Adrenal gland (tissue), 12 donors: Measurements from ENCODE around the gene RETREG3. TPM values are rescaled to one million over a fixed set of nuclear protein-coding genes. Genes with fewer than 3 reads are reported as not detected.

Source experiments
- DNase-seq, 7 donors: peaks; one replicate each; pipeline ENCODE4 v3.0.0-alpha.2; 2019 to 2020
- H3K27ac ChIP-seq, 5 donors: fragments of 200-600 bp; sonication (generic) in 4 of 5; 1 replicate in 3 of 5; 2 replicates in 2 of 5; pipeline versions ENCODE4 v1.5.1 to v1.8.0; 2016 to 2020; ENCODE audit warnings: mild to moderate bottlenecking in 1 of 5
- H3K27me3 ChIP-seq: fragments of 200-600 bp; 2 replicates; pipeline ENCODE4 v1.8.0; 2021
- H3K36me3 ChIP-seq, 2 donors: fragments of 200-600 bp; replicated peaks in 1 of 2; 1 replicate in 1 of 2; 2 replicates in 1 of 2; pipeline versions ENCODE4 v1.5.1 to v1.8.0; 2018 to 2022
- H3K4me1 ChIP-seq, 2 donors: fragments of 200-600 bp; replicated peaks in 1 of 2; 1 replicate in 1 of 2; 2 replicates in 1 of 2; pipeline versions ENCODE4 v1.5.1 to v1.8.0; 2018 to 2021
- H3K4me3 ChIP-seq, 4 donors: fragments of 200-600 bp; sonication (generic) in 3 of 4; one replicate each; pipeline ENCODE4 v1.5.1; 2016 to 2018
- H3K9me3 ChIP-seq, 3 donors: fragments of 200-600 bp; sonication (generic) in 1 of 3; replicated peaks in 1 of 3; 1 replicate in 2 of 3; 2 replicates in 1 of 3; pipeline versions ENCODE4 v1.5.1 to v1.8.0; 2016 to 2021
- POLR2A ChIP-seq, 2 donors: fragments of 450-650 bp; IDR thresholded peaks; one replicate each; pipeline ENCODE4 v1.6.1; 2017; ENCODE audit warnings: antibody characterized with exemption in 2 of 2, mild to moderate bottlenecking in 2 of 2, moderate library complexity in 1 of 2
- WGBS, 4 donors: extraction: QIAGEN DNeasy Blood & Tissue Kit in 2 of 4; methylation state at CpG; one replicate each; pipeline versions ENCODE4 v1.1.5 to v1.1.7; 2013 to 2017; 5-methylcytosine and 5-hydroxymethylcytosine counted together
- intact Hi-C, 2 donors: fragments of 100-400 bp; cut with DNase I; formaldehyde crosslinking; loops; one replicate each; pipeline versions ENCODE4 v1.14.1 to v1.15.0; 2022 to 2023
- polyA plus RNA-seq, 3 donors: library from polyadenylated mRNA; stranded (reverse); fragments of 200-250 nt in 2 of 3; fragments of 350-450 nt in 1 of 3; fragmentation: Illumina TruSeq in 1 of 3; extraction: RNeasy Lipid Tissue Mini Kit (QIAGEN cat#74804) in 1 of 3; gene quantifications; one replicate each; pipeline ENCODE4 v1.2.3, GENCODE V29; 2013 to 2014
- total RNA-seq, 9 donors: library from RNA; depleted of rRNA in 4 of 9; stranded (reverse); fragments of >200 nt in 4 of 9; fragments of 120-200 nt in 1 of 9; fragmentation: NEBNext Ultra II Directional in 1 of 9; extraction: Animal tissue kit (Norgen Biotek cat#: 25700) in 1 of 9; gene quantifications; one replicate each; pipeline versions ENCODE4 v1.1.0 to v1.2.4, GENCODE V29; 2013 to 2023
- TF ChIP-seq, protein P1 (sequence below), 6 experiments: fragments of 450-650 bp in 4 of 6; fragments of 200-600 bp in 2 of 6; sonication (generic) in 1 of 6; IDR thresholded peaks; 1 replicate in 5 of 6; 2 replicates in 1 of 6; pipeline versions ENCODE4 v1.5.1 to v1.8.0; 2016 to 2021; ENCODE audit warnings: antibody characterized with exemption in 6 of 6, mild to moderate bottlenecking in 2 of 6, moderate library complexity in 1 of 6
- donor health status: healthy with polysubstance abuse.
- donor health status: Bipolar disorder and iron deficiency.
- donor health status: DM: yes; HTN: yes; CAD: no.
- donor health status: DM: no; HTN: no; CAD: no.
- donor health status: DM: no; HTN: no; CAD: no.
- donor health status: DM: yes; HTN: yes; CAD: no.

RETREG3 gene
- total and polyA plus RNA-seq, 12 donors: 27.1 to 167 (median 72.1) TPM

DNA sequence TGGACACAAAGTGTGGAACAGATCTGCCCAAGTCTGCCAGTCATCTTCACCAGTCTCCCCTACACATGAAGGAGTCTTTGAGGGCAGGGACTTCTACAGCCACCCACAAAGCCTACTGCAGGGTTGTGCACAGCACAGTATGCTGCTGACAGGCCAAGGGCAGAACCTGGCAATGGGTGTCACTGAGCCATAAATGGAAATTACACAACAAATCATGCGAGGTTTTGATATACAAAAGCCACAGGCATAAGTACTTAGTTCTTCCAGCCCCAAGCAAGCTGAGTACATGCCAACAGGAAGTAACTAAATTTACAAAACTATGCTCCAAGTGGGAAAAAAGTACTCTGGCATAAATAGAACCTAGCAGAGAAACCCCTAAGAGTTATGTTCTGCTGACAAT, 23.8 kb downstream of the RETREG3 start:
- Histone ChIP-seq H3K27me3 (no peaks in the 10 kb centered on the region), H3K4me1 (no peaks in the 10 kb centered on the region), H3K36me3 (peaks cover 0 to 98% of the 10 kb centered on the region in 2 donors), H3K27ac (peak overlapping the region in 2 of 5 donors; percentile 28 to 67), H3K9me3 (no peaks in the 10 kb centered on the region), H3K4me3 (no peak overlapping the region)
- 5 to 33% (median 19%) methylated on average over 1 of the region's 1 CpG for WGBS, 4 donors
- intact Hi-C loops: loop anchor here in 1 of 2 donors (10.0 kb wide), 1 partner anchor 89 kb away; the partner anchor contains the start of gene PLEKHH3
- TF ChIP-seq POLR2A (IDR thresholded peaks at IDR 0.05): no peak
- TF ChIP-seq, protein P1, sequence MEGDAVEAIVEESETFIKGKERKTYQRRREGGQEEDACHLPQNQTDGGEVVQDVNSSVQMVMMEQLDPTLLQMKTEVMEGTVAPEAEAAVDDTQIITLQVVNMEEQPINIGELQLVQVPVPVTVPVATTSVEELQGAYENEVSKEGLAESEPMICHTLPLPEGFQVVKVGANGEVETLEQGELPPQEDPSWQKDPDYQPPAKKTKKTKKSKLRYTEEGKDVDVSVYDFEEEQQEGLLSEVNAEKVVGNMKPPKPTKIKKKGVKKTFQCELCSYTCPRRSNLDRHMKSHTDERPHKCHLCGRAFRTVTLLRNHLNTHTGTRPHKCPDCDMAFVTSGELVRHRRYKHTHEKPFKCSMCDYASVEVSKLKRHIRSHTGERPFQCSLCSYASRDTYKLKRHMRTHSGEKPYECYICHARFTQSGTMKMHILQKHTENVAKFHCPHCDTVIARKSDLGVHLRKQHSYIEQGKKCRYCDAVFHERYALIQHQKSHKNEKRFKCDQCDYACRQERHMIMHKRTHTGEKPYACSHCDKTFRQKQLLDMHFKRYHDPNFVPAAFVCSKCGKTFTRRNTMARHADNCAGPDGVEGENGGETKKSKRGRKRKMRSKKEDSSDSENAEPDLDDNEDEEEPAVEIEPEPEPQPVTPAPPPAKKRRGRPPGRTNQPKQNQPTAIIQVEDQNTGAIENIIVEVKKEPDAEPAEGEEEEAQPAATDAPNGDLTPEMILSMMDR (IDR thresholded peaks at IDR 0.05): no peak
- peak in 3 of 7 donors; percentile 32 to 52 (median 48) for DNase-seq

DNA sequence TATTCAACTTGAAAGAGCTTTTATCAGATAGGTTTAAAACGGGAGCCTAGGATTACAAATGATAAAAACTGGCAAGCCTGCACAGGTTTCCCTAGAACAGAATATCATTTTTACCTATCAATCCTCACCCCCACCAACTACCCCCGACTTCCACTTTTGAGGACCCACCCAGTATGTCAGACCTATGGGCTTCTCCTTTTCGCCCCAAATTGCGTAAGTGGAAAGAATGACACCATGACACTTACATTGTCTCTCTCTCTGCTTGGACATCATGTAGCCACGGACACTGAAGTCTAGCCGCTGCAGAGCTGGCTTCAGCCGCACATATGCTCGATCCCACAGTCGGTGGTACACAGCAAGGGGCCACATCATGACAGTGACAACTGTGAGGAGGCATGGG, 24.3 kb downstream of the RETREG3 start:
- TF ChIP-seq, protein P1 (IDR thresholded peaks at IDR 0.05): no peak
- no peak for TF ChIP-seq POLR2A (IDR thresholded peaks at IDR 0.05)
- peaks cover 0 to 98% of the 10 kb centered on the region in 2 donors for H3K36me3 ChIP-seq
- H3K27me3 ChIP-seq: no peaks in the 10 kb centered on the region
- H3K4me1 ChIP-seq: no peaks in the 10 kb centered on the region
- WGBS, 4 donors: 70 to 88% (median 83%) methylated on average over 6 to 9 of the region's 9 CpGs
- peak overlapping the region in 2 of 5 donors; percentile 28 to 67 for H3K27ac ChIP-seq
- intact Hi-C loops: loop anchor here (5.0 to 10.0 kb wide), 2 partner anchors 90 to 97 kb away; partner anchors contain the start of genes CCR10 (in 1 of the 2), CNTNAP1 (in 1 of the 2) and PLEKHH3 (in 1 of the 2)
- no peaks in the 10 kb centered on the region for H3K9me3 ChIP-seq
- no peak overlapping the region for H3K4me3 ChIP-seq
- DNase-seq: peak in 1 of 7 donors; percentile 46

DNA sequence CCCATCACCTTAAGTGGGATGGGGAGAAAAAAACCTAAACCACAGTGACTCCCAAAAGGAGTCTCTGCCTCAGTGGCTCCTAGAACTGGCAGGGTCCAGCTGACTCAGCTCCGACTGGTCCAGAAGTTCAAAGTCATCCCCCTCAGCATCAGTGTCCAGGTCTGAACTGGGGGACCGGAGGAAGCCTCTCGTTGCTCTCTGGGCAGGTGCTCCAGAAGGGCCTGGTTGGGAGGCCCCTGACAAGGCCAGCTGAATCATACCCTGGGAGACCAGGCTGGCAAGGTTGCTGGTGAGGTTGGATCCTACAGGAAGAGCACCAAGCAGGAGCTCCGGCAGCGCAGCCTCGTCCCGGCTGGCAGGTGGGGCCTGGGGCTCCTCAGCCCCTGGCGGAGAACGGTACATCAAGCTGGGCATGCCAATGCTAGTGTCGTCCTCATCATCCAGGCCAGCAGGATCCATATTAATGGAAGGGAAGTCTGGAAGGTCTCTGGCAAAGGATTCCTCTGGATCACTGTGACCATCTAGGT, 27.4 kb downstream of the RETREG3 start:
- 67 to 76% (median 73%) methylated on average over 3 to 10 of the region's 10 CpGs for WGBS, 4 donors
- Histone ChIP-seq H3K36me3 (peaks cover 0 to 73% of the 10 kb centered on the region in 2 donors), H3K27ac (no peak overlapping the region), H3K27me3 (no peaks in the 10 kb centered on the region), H3K4me3 (no peak overlapping the region), H3K4me1 (peaks cover 5 to 17% of the 10 kb centered on the region in 2 donors), H3K9me3 (no peaks in the 10 kb centered on the region)
- intact Hi-C loops: loop anchor here (5.0 to 10.0 kb wide), 2 partner anchors 93 to 100 kb away; partner anchors contain the start of genes CCR10 (in 1 of the 2), CNTNAP1 (in 1 of the 2) and PLEKHH3 (in 1 of the 2)
- peak in 1 of 7 donors; percentile 46 for DNase-seq
- no peak for TF ChIP-seq POLR2A (IDR thresholded peaks at IDR 0.05)

DNA sequence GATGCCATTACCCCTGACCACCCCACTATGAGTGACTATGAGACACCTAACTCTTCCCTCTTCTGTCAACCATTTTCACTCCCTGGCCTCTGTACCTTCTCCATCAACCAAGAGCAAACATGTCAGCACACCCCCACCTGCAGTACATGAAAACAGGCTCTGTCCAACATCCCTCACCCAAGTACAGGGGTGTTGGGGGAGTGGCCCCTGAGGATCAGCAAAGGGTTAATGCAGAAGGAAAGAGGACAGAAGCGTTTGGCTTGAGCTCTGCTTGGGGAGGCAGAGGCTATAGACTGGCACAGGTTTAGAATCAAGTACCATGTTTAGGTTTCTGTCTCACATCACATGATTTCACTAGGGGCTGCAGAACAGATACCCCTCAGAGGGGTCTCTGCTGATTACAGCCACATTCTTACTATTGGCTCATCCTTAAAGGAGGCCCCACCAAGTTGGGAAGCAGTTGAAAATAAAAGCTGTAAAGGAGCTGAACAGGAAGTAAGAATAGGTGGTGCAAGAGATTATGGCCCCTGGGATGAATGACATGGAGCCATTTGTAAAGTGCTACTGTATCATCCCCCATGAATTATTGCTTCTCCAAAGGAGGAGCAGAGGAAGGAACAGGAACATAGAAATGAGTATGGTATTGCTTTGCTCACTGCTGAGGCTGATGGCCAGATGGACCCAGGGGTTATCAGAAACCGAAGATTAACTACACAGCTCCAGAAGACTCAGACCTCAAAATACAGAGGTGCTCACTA, 29.2 kb downstream of the RETREG3 start:
- TF ChIP-seq POLR2A (IDR thresholded peaks at IDR 0.05): no peak
- TF ChIP-seq, protein P1 (IDR thresholded peaks at IDR 0.05): no peak
- 38 to 58% (median 54%) methylated on average over 2 of the region's 2 CpGs for WGBS, 4 donors
- Histone ChIP-seq H3K9me3 (no peaks in the 10 kb centered on the region), H3K27me3 (no peaks in the 10 kb centered on the region), H3K36me3 (peaks cover 0 to 55% of the 10 kb centered on the region in 2 donors), H3K27ac (no peak overlapping the region), H3K4me1 (peaks cover 5 to 21% of the 10 kb centered on the region in 2 donors), H3K4me3 (no peak overlapping the region)
- DNase-seq: no peak
- intact Hi-C loops: loop anchor here (5.0 to 10.0 kb wide), 2 partner anchors 95 to 102 kb away; partner anchors contain the start of genes CCR10 (in 1 of the 2), CNTNAP1 (in 1 of the 2) and PLEKHH3 (in 1 of the 2)
